ENCODE results near the gene ZNF555.

DNA sequence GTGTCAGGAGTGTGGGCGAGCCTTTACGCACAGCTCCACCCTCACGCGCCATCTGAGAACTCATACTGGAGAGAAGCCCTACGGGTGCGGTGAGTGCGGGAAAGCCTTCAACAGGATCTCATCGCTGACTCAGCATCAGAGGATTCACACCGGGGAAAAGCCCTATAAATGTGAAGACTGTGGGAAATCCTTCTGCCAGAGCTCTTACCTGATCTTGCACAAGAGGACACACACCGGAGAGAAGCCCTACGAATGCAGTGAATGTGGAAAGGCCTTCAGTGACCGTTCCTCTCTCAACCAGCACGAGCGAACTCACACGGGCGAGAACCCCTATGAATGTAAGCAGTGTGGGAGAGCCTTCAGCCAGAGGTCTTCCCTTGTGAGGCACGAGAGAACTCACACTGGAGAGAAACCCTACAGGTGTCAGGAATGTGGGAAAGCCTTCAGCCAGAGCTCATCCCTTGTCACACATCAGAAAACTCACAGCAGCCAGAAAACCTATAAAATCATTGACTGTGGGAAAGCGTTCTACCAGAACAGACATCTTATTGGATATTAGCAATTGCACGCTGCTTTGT, 6.9 kb upstream of the ZNF555 start:
- TF ChIP-seq, protein P1, sequence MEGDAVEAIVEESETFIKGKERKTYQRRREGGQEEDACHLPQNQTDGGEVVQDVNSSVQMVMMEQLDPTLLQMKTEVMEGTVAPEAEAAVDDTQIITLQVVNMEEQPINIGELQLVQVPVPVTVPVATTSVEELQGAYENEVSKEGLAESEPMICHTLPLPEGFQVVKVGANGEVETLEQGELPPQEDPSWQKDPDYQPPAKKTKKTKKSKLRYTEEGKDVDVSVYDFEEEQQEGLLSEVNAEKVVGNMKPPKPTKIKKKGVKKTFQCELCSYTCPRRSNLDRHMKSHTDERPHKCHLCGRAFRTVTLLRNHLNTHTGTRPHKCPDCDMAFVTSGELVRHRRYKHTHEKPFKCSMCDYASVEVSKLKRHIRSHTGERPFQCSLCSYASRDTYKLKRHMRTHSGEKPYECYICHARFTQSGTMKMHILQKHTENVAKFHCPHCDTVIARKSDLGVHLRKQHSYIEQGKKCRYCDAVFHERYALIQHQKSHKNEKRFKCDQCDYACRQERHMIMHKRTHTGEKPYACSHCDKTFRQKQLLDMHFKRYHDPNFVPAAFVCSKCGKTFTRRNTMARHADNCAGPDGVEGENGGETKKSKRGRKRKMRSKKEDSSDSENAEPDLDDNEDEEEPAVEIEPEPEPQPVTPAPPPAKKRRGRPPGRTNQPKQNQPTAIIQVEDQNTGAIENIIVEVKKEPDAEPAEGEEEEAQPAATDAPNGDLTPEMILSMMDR (IDR thresholded peaks at IDR 0.05) = no peak
- TF ChIP-seq POLR2A (IDR thresholded peaks at IDR 0.05) = no peak
